SKM-1 treated with dmso at 0.1 percent for 144 hours (cell line): Measurements from ENCODE around the gene CHCHD3.

Experiments
- DNase-seq: peaks from one replicate; lab custom pipeline; 2025; ENCODE audit not compliant: unreplicated experiment; lab: John Stamatoyannopoulos, UW

Gene CHCHD3

DNA sequence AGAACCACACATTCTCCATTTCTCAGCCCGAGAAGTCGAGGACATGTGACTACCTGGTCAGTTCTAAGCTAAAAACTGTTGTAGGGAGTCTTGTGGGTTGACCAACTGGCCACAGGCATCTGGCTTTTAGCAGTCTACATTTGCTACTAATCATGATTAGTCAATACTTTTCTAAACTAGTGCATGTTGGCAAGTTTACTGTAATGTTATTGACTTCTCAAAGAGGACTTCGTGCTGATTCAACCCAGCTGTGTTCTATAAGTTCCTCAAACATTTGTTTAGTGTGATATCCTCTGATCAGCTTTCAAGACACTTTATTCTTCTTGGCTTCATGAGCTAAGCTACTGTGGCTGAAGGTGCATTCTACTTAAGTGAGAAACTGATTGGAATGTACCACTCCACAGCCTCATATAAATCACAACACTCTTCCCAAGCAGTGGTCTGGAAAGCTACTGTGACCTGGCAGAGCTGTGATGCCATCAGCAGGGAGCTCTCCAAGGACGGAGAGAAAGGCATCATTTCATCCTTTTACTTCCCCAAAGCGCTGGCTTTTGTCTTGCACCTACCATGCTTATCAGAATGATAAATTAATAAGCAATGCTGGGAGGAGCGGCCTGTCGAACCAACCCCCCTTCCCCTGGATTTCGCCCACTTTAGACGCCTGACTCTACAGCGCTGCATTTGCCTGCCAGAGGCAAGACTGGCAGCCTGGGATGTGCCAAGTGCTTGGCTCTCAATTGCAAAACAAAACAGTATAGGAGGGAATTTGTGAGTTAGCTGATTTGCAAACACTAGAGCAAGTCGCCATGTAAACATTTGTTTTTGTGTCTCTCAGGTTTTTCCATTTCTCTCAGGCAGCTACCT, 298.9 kb downstream of the CHCHD3 start:
- DNase-seq = no peak

DNA sequence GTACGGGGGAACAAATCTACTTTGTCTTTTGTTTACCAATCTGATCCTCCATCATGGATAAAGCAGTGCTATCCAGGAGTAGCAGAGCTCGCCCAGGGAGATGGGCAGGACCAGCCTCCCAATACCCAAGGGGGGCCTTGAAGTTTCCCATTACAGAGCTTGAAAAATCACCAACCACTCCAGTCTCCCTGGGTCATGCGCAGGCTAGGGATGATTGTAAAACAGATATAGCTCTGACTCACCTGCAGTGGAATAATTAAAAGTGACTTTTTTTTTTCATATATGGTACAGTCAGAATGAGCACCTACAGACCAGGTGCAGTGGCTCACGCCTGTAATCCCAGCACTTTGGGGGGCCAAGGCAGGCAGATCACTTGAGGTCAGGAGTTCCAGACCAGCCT, 301.1 kb downstream of the CHCHD3 start:
- no peak for DNase-seq

DNA sequence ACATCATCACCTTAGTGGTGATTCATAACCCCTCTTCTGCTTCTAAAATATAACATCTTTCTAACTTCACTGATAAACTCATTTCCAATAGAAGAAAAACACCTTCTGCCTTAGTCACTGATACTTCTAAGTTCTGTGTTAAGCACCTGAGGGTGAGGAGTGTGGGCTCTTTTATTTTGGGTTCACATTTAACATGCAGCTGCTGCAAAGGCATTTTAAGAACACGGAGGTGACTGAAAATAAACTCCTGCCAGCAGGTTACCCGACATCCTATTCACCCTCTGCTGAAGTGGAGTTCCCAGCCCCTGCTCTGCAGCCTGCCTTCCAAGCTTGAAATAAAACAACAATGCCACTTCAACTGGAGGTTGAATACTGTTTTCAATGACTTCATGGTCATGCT, 302.7 kb downstream of the CHCHD3 start:
- no peak for DNase-seq

GRCh38 chr7:132778761-132779160, 303.1 kb downstream of the CHCHD3 start:
- no peak for DNase-seq

DNA sequence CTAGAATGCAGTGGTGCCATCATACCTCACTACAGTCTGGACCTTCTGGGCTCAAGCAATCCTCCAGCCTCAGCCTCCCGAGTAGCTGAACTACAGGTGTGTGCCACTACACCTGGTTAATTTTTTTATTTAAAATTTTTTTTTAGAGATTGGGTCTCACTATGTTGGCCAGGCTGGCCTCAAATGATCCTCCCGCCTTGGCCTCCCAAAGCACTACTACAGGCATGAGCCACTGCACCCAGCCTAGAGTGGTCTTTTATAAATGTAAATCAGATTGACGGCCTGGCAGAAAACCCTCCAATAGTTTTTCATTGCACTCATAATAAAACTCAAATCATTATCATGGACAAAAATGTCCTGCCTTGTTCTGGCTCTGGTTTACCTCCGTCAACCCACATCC, 303.9 kb downstream of the CHCHD3 start:
- no peak for DNase-seq

DNA sequence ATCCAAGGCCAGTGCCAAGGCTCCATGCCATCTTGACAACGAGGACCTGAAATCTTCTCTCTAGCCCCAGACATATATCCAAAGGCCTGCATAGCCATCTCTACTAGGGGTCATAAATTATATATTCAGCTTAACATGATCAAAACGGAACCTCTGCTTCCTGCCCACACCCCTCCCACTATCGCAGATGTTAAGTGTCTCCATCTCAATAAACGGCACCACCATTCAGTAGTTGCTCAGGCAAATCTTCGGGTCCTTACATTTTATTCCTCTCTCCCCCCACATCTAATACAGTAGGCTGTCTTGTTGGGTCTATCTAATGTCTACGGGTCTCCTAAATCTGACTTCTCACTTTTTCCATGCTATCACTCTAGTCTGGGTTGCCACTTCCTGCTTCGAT, 304.5 kb downstream of the CHCHD3 start:
- no peak for DNase-seq

- no peak for DNase-seq
These were observed 305.8 kb downstream of the CHCHD3 start for GRCh38 chr7:132776048-132776620.

DNA sequence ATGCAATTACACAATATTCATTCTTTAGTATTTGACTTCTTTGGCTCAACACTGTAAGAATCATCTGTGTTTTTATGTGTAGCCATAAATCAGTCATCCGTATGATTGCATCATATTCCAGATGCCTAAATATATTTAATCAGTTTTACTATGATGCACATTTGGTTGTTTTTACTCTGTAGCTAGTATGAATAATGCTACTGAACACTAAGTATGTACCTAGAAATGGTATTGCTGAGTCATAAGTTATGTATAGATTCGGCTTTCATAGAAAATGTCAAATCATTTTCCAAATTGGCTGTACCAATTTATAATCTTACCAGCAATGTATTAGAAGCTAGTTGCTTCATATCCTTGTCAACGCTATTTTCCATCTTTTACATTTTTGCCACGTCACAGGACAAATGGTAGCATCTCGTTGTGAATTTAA, 308.3 kb downstream of the CHCHD3 start:
- no peak for DNase-seq

DNA sequence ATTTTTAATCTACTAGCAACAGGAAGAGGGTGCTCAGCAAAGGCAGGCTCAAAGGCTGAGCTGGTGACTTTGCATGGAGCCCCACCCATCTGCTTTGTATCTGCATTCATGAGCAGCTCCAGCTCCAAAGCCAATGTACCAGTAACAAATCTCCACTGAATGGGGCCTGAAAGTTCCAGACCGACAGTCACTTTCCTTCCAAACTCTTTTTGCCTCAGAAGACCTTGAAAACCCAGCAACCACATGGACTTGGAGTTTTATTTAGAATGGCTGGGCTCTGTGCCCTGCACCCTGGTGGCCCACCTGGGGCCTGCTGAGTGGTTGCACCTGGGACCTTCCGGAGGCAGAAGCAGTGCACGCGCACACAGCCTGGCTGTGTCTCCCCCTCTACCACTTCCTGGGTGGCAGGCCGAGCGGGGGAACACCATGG, 310.6 kb downstream of the CHCHD3 start:
- no peak for DNase-seq

- DNase-seq = no peak
These were observed 311.8 kb downstream of the CHCHD3 start for GRCh38 chr7:132770055-132770454.

GRCh38 chr7:132769280-132769679, 312.6 kb downstream of the CHCHD3 start:
- no peak for DNase-seq

DNA sequence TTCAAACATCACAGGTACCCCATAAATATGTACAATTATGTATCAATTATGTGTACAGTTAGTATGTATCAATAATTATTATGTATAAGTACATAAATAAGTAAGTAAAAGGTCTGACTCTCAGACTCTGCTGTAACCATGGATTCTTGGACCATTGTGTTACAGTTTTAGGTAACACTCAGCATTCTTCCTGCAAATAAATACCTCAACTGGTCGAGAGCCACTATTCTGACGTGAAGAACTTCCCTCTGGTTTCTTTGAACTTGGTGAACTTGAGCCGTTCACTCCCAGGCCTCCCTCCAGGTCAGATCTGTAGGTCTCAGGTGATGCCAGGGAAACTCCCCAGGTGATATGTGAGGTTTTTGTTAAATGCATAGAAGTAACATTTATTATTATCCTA, 313.8 kb downstream of the CHCHD3 start:
- DNase-seq = no peak

DNA sequence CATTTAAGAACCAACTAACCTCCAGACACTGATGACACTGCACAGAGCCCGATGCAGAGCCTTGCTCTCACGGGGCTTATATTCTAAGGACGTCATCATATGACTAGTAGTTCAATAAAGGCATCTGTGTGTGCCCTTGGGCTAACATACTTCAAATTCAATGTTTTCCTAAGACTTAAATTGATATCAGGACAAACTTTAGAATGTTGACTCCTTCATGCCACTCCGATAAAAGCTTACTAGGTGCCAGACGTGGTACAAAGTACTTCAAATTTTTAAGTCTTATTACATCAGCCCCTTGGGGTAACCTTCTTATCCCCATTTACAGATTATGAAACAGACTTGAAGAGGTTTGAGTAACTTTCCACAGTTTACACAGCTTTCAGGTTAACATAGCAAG, 314.5 kb downstream of the CHCHD3 start:
- DNase-seq = no peak

DNA sequence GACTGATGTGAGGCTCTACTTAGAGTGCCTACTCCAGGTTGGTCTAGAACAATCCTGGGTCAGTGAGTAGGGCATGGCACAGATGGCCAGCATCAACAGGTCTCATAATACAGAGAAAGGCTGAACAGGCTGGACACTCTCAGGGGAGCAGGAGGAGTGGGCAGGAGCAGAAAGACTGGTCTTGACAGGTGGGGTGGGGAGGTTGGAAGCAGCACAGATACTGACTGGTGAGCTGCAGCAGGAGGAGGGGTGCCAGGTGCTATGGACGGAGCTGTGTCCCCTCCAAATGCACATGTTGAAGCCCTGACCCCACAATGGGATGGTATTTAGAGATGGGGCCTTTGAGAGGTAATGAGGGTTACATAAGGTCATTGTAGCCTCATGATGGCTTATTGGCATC, 315.2 kb downstream of the CHCHD3 start:
- DNase-seq = no peak

DNA sequence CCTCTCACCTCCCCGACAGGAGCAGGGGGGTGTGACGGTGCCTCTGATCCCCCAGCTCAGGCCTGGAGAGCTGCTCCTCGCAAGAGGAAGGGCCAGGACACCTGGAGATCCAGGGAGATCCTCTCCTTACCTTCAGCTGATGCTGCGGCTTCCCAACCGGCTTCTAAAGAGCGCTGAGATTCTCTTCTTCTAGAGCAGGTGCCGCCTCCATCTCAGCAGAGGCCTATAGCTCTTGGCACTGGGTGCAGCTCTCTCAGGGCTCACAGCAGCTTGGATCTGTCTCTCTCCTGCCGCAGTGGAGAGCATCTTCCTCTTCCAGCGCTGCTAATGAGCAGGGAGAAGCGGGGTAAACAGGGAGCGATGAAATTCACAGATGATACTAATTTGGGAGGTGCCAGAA, 316.0 kb downstream of the CHCHD3 start:
- no peak for DNase-seq

GRCh38 chr7:132764762-132765161, 317.1 kb downstream of the CHCHD3 start:
- no peak for DNase-seq

DNA sequence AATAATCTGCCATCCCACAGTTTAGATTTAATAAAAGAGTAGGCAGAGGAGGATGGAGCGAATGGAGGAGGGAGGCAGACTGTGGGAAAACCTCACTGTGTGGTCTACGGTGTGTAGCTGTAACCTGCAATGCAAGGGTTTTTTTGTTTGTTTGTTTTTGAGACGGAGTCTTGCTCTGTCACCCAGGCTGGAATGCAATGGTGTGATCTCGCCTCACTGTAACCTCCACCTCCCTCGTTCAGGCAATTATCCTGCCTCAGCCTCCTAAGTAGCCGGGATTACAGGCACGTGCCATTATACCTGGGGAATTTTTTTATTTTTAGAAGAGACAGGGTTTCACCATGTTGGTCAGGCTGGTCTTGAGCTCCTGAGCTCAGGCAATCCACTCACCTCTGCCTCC, 321.0 kb downstream of the CHCHD3 start:
- DNase-seq = no peak

- no peak for DNase-seq
These were observed 321.7 kb downstream of the CHCHD3 start for GRCh38 chr7:132760244-132760623.

DNA sequence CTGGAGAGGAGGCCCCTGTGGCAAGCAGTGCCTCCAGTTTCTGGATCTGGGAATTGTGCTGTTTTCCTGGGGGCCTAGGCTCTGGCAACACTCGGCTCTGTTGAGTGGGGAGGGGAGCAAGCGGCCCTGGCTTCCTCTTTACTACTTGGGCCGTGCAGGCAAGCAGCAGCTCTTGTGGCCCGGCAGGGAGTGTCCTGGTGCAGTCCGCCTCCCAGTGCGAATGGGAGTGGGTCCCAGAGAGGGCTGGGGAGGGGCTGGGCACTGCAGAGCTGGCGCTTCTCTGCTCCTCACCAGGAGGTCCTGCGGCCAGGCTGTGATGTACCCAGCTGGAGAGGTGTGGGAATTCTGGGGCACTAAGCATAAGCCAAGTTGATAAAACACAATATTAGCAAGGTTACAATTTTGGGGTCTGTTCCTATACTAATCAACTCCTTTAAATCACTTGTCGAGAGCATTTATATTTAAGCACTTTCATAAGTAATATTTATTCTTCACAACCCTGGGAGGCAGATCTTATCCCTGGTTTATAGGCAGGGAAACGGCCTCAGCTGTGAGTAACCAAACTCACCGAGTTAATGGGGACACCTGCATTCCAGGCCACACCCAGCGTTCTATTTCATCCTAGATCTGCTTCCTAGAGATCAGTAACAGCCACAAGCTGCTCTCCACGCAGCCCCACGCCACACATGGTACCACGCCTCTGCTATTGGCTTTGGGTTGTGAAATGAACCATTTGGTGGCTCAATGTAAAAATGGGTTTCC, 322.2 kb downstream of the CHCHD3 start:
- no peak for DNase-seq

DNA sequence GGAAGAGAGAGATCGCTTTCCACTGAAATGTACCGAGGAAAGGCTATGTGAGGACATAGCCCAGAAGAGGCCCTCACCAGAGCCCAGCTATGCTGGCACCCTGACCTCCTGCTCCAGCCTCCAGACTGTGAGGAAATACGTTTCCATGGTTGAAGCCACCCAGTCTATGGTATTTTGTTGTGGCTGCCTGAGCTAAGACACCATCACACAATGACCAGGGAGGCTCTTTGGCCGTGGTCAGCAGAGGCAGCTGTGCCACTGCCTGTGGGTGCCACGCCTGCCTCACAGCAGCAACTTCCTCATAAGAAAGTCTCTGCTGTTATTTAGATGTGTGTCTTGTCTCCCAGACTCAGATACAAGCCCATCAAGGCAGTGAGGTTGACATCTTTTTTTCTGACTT, 322.9 kb downstream of the CHCHD3 start:
- no peak for DNase-seq

- DNase-seq = no peak
These were observed 324.1 kb downstream of the CHCHD3 start for GRCh38 chr7:132757783-132758182.

DNA sequence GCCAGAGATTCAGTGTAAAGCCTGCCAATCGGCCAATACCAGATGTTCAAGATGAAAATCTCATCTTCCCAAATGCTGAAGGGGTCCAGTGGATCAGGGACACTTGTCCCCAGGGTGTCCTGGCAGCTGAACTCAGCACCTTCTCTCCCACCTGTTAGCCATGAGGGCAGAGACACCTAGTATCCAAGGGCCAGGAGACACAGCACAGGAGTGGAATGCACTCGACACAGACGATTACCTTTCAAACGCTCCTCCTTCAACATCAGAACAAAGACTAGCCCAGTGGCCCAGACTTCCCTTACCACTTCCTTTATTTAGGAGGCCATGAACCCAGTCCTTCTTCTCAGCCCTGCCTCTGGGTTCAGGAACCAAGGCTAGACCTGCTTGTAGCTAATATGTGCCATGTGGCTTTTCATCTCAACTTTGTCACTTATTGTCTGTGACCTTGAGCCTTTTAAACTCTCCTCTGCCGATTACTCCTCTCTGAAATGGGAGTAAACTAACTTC, 325.4 kb downstream of the CHCHD3 start:
- DNase-seq = peak; percentile 5
